ENCODE data around the gene CDKN2C.
A peak's percentile ranks its signal among the peaks of the same experiment; 100 is the strongest.

DNA sequence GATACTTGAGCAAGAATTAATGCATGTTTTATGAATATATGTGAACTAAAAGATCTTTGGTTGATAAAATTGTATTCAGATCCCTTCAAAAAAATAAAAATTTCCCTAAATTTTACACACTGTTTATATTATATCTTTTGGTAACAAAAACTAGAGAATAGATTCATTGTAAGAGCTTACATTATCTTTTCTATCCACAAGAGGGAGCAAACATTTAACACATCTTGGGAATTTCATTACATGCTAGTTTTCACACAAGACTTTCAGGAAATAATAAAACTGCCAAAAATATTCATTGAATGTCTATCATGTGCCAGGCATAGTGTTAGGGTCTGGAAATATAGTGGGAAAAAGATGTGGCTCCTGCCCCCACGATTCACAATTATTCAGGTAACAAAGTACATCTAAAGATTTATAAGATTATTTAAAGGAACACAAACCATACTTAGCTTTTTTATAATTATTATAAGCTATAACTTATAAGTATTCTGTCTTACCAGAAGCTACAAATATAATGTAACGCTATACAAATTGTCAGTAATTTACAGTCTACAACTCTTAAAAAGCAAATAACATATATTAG lies 40.6 kb upstream of the CDKN2C start:
- TF ChIP-seq, protein P1, sequence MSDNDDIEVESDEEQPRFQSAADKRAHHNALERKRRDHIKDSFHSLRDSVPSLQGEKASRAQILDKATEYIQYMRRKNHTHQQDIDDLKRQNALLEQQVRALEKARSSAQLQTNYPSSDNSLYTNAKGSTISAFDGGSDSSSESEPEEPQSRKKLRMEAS (IDR thresholded peaks at IDR 0.05; ENCODE audit: insufficient read depth, insufficient read length): no peak
- TF ChIP-seq, protein P2, sequence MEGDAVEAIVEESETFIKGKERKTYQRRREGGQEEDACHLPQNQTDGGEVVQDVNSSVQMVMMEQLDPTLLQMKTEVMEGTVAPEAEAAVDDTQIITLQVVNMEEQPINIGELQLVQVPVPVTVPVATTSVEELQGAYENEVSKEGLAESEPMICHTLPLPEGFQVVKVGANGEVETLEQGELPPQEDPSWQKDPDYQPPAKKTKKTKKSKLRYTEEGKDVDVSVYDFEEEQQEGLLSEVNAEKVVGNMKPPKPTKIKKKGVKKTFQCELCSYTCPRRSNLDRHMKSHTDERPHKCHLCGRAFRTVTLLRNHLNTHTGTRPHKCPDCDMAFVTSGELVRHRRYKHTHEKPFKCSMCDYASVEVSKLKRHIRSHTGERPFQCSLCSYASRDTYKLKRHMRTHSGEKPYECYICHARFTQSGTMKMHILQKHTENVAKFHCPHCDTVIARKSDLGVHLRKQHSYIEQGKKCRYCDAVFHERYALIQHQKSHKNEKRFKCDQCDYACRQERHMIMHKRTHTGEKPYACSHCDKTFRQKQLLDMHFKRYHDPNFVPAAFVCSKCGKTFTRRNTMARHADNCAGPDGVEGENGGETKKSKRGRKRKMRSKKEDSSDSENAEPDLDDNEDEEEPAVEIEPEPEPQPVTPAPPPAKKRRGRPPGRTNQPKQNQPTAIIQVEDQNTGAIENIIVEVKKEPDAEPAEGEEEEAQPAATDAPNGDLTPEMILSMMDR (IDR thresholded peaks at IDR 0.05; ENCODE audit: extremely low read depth in 1 of 2, insufficient read depth in 1 of 2, low read depth in 1 of 2, low read length in 2 of 2): peak; percentile 23 to 36
- TF ChIP-seq GATA2 (IDR thresholded peaks at IDR 0.05; ENCODE audit: insufficient read depth, insufficient read length, low read depth, low read length) (no peak), EZH2 (IDR thresholded peaks at IDR 0.05; ENCODE audit: borderline replicate concordance, low read depth, low read length, severe bottlenecking) (no peak), POLR2AphosphoS5 (IDR thresholded peaks at IDR 0.05; ENCODE audit: insufficient read depth, low read depth, low read length) (no peak), MYC (IDR thresholded peaks at IDR 0.05; ENCODE audit: low read depth, low read length) (no peak), FOS (IDR thresholded peaks at IDR 0.05; ENCODE audit: borderline replicate concordance, insufficient read depth, low read length) (no peak), POLR2A (IDR thresholded peaks at IDR 0.05; ENCODE audit: low read depth, low read length) (no peak)
